Tibial nerve (tissue), 4 donors: ENCODE data around the gene FBXO8.

Source experiments
- EP300 ChIP-seq, 2 donors: sonication (generic); formaldehyde crosslinking; IDR thresholded peaks; one replicate each; pipeline ENCODE4 v1.6.1; 2017; ENCODE audit warnings: antibody characterized with exemption in 2 of 2, mild to moderate bottlenecking in 1 of 2
- POLR2A ChIP-seq, 2 donors: fragments of 450-650 bp; IDR thresholded peaks; one replicate each; pipeline ENCODE4 v1.6.1; 2017; ENCODE audit warnings: antibody characterized with exemption in 2 of 2, mild to moderate bottlenecking in 2 of 2, moderate library complexity in 2 of 2
- TF ChIP-seq, protein P1 (sequence below), 5 experiments: fragments of 200-600 bp in 3 of 5; fragments of 450-650 bp in 2 of 5; sonication (generic) in 3 of 5; IDR thresholded peaks; one replicate each; pipeline ENCODE4 v1.5.1; 2016 to 2019; ENCODE audit warnings: antibody characterized with exemption in 5 of 5, mild to moderate bottlenecking in 3 of 5, moderate library complexity in 2 of 5

DNA sequence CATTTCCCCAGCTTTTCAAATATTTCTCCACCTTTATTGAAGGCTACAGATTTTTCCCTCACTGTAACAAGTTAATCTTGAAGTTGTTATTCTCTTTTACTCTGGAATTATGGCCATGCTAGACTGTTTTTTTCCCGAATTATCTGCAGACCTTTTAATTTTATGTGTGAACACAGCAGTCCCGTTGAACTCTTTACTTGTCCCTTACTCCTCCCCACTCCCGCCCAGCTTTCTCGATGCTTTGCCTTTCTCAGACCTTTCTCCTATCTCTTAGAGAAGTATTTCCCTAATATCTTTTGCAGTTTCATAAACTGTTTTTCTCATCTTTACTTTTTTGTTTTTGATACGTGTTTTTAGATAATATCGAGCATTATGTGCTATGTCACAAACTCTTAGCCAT is 1.0 kb upstream of the FBXO8 start:
- TF ChIP-seq, protein P1, sequence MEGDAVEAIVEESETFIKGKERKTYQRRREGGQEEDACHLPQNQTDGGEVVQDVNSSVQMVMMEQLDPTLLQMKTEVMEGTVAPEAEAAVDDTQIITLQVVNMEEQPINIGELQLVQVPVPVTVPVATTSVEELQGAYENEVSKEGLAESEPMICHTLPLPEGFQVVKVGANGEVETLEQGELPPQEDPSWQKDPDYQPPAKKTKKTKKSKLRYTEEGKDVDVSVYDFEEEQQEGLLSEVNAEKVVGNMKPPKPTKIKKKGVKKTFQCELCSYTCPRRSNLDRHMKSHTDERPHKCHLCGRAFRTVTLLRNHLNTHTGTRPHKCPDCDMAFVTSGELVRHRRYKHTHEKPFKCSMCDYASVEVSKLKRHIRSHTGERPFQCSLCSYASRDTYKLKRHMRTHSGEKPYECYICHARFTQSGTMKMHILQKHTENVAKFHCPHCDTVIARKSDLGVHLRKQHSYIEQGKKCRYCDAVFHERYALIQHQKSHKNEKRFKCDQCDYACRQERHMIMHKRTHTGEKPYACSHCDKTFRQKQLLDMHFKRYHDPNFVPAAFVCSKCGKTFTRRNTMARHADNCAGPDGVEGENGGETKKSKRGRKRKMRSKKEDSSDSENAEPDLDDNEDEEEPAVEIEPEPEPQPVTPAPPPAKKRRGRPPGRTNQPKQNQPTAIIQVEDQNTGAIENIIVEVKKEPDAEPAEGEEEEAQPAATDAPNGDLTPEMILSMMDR (IDR thresholded peaks at IDR 0.05): no peak
- no peak for TF ChIP-seq EP300 (IDR thresholded peaks at IDR 0.05)
- no peak for TF ChIP-seq POLR2A (IDR thresholded peaks at IDR 0.05)
